OCI-LY1 (cell line): ENCODE data around the gene EFS.

ENCODE experiments used
- CTCF ChIP-seq: fragments of 200-600 bp; sonication (generic), shearing (Covaris generic); IDR thresholded peaks from 2 replicates; pipeline ENCODE4 v1.5.1; 2017; ENCODE audit warnings: mild to moderate bottlenecking, antibody characterized with exemption, low read length, moderate library complexity, mixed read lengths
- EZH2 ChIP-seq: fragments of 200-600 bp; sonication (generic), shearing (Covaris generic); IDR thresholded peaks from 2 replicates; pipeline ENCODE4 v1.8.0; 2017; ENCODE audit warnings: borderline replicate concordance, mixed run types, mild to moderate bottlenecking, antibody characterized with exemption, low read length, moderate library complexity, mixed read lengths

GRCh38 chr14:23399136-23399535 lies 34.2 kb upstream of the EFS start:
- TF ChIP-seq CTCF (no peak), EZH2 (no peak)
